Measurements from ENCODE around the gene SMIM7. TPM values are rescaled to one million over a fixed set of nuclear protein-coding genes. Genes with fewer than 3 reads are reported as not detected.

The SMIM7 gene
- total and polyA plus RNA-seq, 2 of the 13 experiments (the other 11 are each of a cell fraction or from before 2014, with no cell fraction given) = 55.7 to 74.9 TPM

GRCh38 chr19:16660763-16661479 is 977 bp upstream of the SMIM7 start, which contains the start of gene TMEM38A:
TMEM38A (plus strand) TSS chr19:16661139; CDS start chr19:16661218, 79 bp downstream.
- H3K4me1 ChIP-seq (ENCODE audit: insufficient read depth, low read length) = peaks cover 48% of the 10 kb centered on the region
- intact Hi-C loops (cut with micrococcal nuclease; ENCODE audit: unreplicated experiment) (no loop called here), in situ Hi-C loops (cut with HindIII; ENCODE audit: extremely low pct_ligation_motif_present, low pct_unique_long_range_greater_than_20kb) (no loop called here)
- H3K27ac ChIP-seq (ENCODE audit: extremely low read length, insufficient read depth, low read length) = peak within 1 kb of the TSS; percentile 90
- peaks cover 22% of the 10 kb centered on the region for H4K20me1 ChIP-seq (ENCODE audit: insufficient read depth, low read length)
- POLR2A ChIA-PET = interaction anchor here (0.7 to 2.4 kb wide), 15 partner anchors 11 to 945 kb away, joined by 3 to 9 read pairs (median 4); partner anchors contain the start of genes C19orf44, CALR3 and SLC35E1
- peak; percentile 59 for ATAC-seq
- CTCF ChIA-PET (ENCODE audit: low intra/inter-chr PET ratio, low total read pairs) = no interaction called here
- H3K27me3 ChIP-seq (ENCODE audit: control insufficient read depth in 1 of 2, insufficient read depth in 2 of 2, low read length in 2 of 2) = no peaks in the 10 kb centered on the region; a peak in 1 of 5 replicates
- no TSS peak for BruUV-seq (replicated peaks)
- WGBS (ENCODE audit: low lambda C conversion rate) = 0% methylated on average over 20 of the region's 76 CpGs
- H3K4me3 ChIP-seq (replicated peaks in 1 of 3; ENCODE audit: insufficient read depth in 1 of 3, low read depth in 2 of 3, low read length in 3 of 3) = peak within 1 kb of the TSS; percentile 87 to 99 (median 98)
- H3K4me2 ChIP-seq (ENCODE audit: low read depth, low read length) = peak within 1 kb of the TSS; percentile 99
- peak within 1 kb of the TSS; percentile 86 for H3K9ac ChIP-seq (ENCODE audit: insufficient read depth, low read depth, low read length)
- no peak for FAIRE-seq
- no peak for DNase-seq (ENCODE audit: low spot score)
- peaks cover 29% of the 10 kb centered on the region for H3K79me2 ChIP-seq (ENCODE audit: insufficient read depth, low read length)
- H3K9me3 ChIP-seq (ENCODE audit: low read length) = no peaks in the 10 kb centered on the region
- H3K36me3 ChIP-seq (replicated peaks in 1 of 2; ENCODE audit: control insufficient read depth in 1 of 2, insufficient read depth in 2 of 2, low read length in 2 of 2) = peaks cover 10 to 25% of the 10 kb centered on the region in 2 experiments; a peak in 4 of 5 replicates
- H2AFZ ChIP-seq (ENCODE audit: low read length) = no peak within 1 kb of the TSS
- TF ChIP-seq RBM39 (IDR thresholded peaks at IDR 0.05; ENCODE audit: low read depth, low read length, poor library complexity, severe bottlenecking) (peak; percentile 7), JDP2 (CRISPR knock-in tag; IDR thresholded peaks at IDR 0.05; ENCODE audit: borderline replicate concordance) (no peak), CENPBD1 (CRISPR knock-in tag; IDR thresholded peaks at IDR 0.05; ENCODE audit: borderline replicate concordance, low read depth) (no peak), SNRNP70 (IDR thresholded peaks at IDR 0.05; ENCODE audit: low read depth, low read length) (no peak), ZNF556 (CRISPR knock-in tag; IDR thresholded peaks at IDR 0.05; ENCODE audit: borderline replicate concordance) (no peak), ZBTB49 (CRISPR knock-in tag; IDR thresholded peaks at IDR 0.05; ENCODE audit: borderline replicate concordance) (no peak), LRRFIP1 (CRISPR knock-in tag; conservative IDR thresholded peaks at IDR 0.05) (no peak), ZFP82 (CRISPR knock-in tag; IDR thresholded peaks at IDR 0.05; ENCODE audit: borderline replicate concordance) (no peak), ARID4A (CRISPR knock-in tag; IDR thresholded peaks at IDR 0.05; ENCODE audit: borderline replicate concordance) (peak; percentile 4; the same call in 1 of the 2 replicates)
